ENCODE data around the gene KRTAP1-3.

The KRTAP1-3 gene

GRCh38 chr17:40996829-40997228 is 37.8 kb downstream of the KRTAP1-3 start:
- Histone ChIP-seq H3K27me3 (replicated peaks; ENCODE audit: control insufficient read depth, insufficient read depth, low read length) (no peaks in the 10 kb centered on the region), H3K36me3 (ENCODE audit: control insufficient read depth, insufficient read depth, low read length) (no peaks in the 10 kb centered on the region), H3K4me3 (replicated peaks; ENCODE audit: low read depth, low read length) (no peak overlapping the region)
- TF ChIP-seq, protein P1, sequence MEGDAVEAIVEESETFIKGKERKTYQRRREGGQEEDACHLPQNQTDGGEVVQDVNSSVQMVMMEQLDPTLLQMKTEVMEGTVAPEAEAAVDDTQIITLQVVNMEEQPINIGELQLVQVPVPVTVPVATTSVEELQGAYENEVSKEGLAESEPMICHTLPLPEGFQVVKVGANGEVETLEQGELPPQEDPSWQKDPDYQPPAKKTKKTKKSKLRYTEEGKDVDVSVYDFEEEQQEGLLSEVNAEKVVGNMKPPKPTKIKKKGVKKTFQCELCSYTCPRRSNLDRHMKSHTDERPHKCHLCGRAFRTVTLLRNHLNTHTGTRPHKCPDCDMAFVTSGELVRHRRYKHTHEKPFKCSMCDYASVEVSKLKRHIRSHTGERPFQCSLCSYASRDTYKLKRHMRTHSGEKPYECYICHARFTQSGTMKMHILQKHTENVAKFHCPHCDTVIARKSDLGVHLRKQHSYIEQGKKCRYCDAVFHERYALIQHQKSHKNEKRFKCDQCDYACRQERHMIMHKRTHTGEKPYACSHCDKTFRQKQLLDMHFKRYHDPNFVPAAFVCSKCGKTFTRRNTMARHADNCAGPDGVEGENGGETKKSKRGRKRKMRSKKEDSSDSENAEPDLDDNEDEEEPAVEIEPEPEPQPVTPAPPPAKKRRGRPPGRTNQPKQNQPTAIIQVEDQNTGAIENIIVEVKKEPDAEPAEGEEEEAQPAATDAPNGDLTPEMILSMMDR (IDR thresholded peaks at IDR 0.05; ENCODE audit: insufficient read depth, low read length, poor library complexity, severe bottlenecking): no peak
- DNase-seq (ENCODE audit: extremely low read depth, insufficient read length): no peak

- TF ChIP-seq, protein P1 (IDR thresholded peaks at IDR 0.05; ENCODE audit: insufficient read depth, low read length, poor library complexity, severe bottlenecking): no peak
- no peak overlapping the region for H3K4me3 ChIP-seq (replicated peaks; ENCODE audit: low read depth, low read length)
These were observed 39.6 kb downstream of the KRTAP1-3 start for GRCh38 chr17:40995116-40995515.

DNA sequence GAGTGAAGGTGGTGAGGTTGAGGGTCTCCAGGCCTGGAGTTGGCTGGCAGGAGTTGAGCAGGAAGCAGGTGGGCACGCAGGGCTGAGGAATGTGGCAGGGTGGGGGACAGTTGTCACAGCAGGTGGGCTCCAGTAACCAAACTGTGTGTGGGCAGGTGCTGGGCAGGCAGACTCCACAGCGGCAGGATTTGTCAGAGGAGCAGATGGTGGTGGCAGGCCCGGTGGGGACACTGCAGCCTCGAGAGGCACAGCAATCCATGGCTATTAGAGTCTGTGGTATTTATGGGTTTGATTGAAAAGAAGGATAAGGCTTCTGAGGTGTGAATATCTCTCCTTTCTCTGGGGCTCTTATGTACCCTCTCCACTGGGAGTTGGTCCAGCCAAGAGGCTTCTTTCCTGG is 40.8 kb downstream of the KRTAP1-3 start, which contains the start of gene KRTAP3-3:
Gene KRTAP3-3, minus strand, starts transcription at position 326 of the 400 bp plus-strand sequence. Its CDS starts 67 bp downstream, at position 259.
- no peaks in the 10 kb centered on the region for H3K27me3 ChIP-seq (replicated peaks; ENCODE audit: control insufficient read depth, insufficient read depth, low read length)
- H3K4me3 ChIP-seq (replicated peaks; ENCODE audit: low read depth, low read length): no peak within 1 kb of the TSS
- no peaks in the 10 kb centered on the region for H3K36me3 ChIP-seq (ENCODE audit: control insufficient read depth, insufficient read depth, low read length)
- TF ChIP-seq, protein P1 (IDR thresholded peaks at IDR 0.05; ENCODE audit: insufficient read depth, low read length, poor library complexity, severe bottlenecking): no peak
- DNase-seq (ENCODE audit: extremely low read depth, insufficient read length): no peak

More at GRCh38 chr17:40995116-40995515, 39.6 kb downstream of the KRTAP1-3 start:
- no peak for DNase-seq (ENCODE audit: extremely low read depth, insufficient read length)
- H3K27me3 ChIP-seq (replicated peaks; ENCODE audit: control insufficient read depth, insufficient read depth, low read length): no peaks in the 10 kb centered on the region
- no peaks in the 10 kb centered on the region for H3K36me3 ChIP-seq (ENCODE audit: control insufficient read depth, insufficient read depth, low read length)

GRCh38 chr17:40993084-40993483 is 41.6 kb downstream of the KRTAP1-3 start:
- Histone ChIP-seq H3K27me3 (replicated peaks; ENCODE audit: control insufficient read depth, insufficient read depth, low read length) (no peaks in the 10 kb centered on the region), H3K4me3 (replicated peaks; ENCODE audit: low read depth, low read length) (no peak overlapping the region), H3K36me3 (ENCODE audit: control insufficient read depth, insufficient read depth, low read length) (no peaks in the 10 kb centered on the region)
- TF ChIP-seq, protein P1 (IDR thresholded peaks at IDR 0.05; ENCODE audit: insufficient read depth, low read length, poor library complexity, severe bottlenecking): no peak
- no peak for DNase-seq (ENCODE audit: extremely low read depth, insufficient read length)

DNA sequence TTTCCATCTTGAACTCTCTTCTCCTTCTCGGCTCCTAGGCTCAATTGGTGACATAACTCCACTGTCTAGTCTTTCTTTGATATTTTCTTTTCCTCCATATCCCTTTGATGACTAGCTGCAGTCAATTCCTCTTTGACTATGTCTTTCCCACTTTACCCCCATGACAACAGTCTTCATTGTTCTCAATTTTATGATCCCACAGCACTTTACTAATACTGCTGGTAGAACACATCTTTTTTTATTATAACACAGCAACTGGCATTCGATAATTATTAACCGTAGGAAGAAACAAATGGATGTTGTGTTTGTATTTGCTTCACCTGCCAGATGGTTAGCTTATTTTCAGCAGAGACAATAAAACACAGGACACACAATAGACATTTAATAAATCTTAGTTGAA is 42.0 kb downstream of the KRTAP1-3 start:
- H3K27me3 ChIP-seq (replicated peaks; ENCODE audit: control insufficient read depth, insufficient read depth, low read length): no peaks in the 10 kb centered on the region
- H3K4me3 ChIP-seq (replicated peaks; ENCODE audit: low read depth, low read length): no peak overlapping the region
- TF ChIP-seq, protein P1 (IDR thresholded peaks at IDR 0.05; ENCODE audit: insufficient read depth, low read length, poor library complexity, severe bottlenecking): no peak
- H3K36me3 ChIP-seq (ENCODE audit: control insufficient read depth, insufficient read depth, low read length): no peaks in the 10 kb centered on the region
- DNase-seq (ENCODE audit: extremely low read depth, insufficient read length): no peak

GRCh38 chr17:40986920-40987319 is 47.8 kb downstream of the KRTAP1-3 start:
- no peak for DNase-seq (ENCODE audit: extremely low read depth, insufficient read length)
- Histone ChIP-seq H3K36me3 (ENCODE audit: control insufficient read depth, insufficient read depth, low read length) (no peaks in the 10 kb centered on the region), H3K27me3 (replicated peaks; ENCODE audit: control insufficient read depth, insufficient read depth, low read length) (no peaks in the 10 kb centered on the region; the same call in 1 of the 2 replicates), H3K4me3 (replicated peaks; ENCODE audit: low read depth, low read length) (no peak overlapping the region)
- TF ChIP-seq, protein P1 (IDR thresholded peaks at IDR 0.05; ENCODE audit: insufficient read depth, low read length, poor library complexity, severe bottlenecking): no peak

Data from GM06990 (cell line).